ENCODE measurements around the gene SCN3A.

DNA sequence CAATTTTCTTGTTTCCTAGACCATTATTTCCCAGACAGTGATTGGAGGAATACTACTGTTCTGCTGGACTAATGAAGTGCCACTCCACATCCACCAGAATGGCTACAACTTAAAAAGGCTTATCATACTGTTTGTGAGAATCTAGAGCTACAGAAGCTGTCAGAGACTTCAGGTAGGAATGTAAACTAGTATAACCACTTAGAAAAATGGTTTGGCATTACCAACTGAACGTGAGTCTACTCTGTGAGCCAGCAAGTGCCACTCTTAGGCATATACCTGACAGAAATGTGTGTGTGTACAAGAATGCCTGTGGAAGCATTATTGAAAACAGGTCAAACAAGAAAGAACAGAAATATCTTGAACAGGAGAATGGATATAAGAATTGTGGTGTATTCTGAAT is 4.2 kb upstream of the SCN3A start:
- TF ChIP-seq ZNF8 (CRISPR knock-in tag; IDR thresholded peaks at IDR 0.05) (no peak), ARNTL (CRISPR knock-in tag; IDR thresholded peaks at IDR 0.05; ENCODE audit: borderline replicate concordance, low read depth) (no peak), RARB (CRISPR knock-in tag; IDR thresholded peaks at IDR 0.05) (no peak), TCF4 (CRISPR knock-in tag; IDR thresholded peaks at IDR 0.05; ENCODE audit: borderline replicate concordance) (no peak)
- TF ChIP-seq, protein P1, sequence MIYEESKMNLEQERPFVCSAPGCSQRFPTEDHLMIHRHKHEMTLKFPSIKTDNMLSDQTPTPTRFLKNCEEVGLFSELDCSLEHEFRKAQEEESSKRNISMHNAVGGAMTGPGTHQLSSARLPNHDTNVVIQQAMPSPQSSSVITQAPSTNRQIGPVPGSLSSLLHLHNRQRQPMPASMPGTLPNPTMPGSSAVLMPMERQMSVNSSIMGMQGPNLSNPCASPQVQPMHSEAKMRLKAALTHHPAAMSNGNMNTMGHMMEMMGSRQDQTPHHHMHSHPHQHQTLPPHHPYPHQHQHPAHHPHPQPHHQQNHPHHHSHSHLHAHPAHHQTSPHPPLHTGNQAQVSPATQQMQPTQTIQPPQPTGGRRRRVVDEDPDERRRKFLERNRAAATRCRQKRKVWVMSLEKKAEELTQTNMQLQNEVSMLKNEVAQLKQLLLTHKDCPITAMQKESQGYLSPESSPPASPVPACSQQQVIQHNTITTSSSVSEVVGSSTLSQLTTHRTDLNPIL (CRISPR knock-in tag; IDR thresholded peaks at IDR 0.05; ENCODE audit: low read depth) = no peak
